ENCODE data around the gene CACNA1H. TPM values are rescaled to one million over a fixed set of nuclear protein-coding genes. Genes with fewer than 3 reads are reported as not detected.

CACNA1H gene
- total RNA-seq, 1 experiment from 2014 or later = 31.1 TPM

- no peak overlapping the region for H3K27ac ChIP-seq (ENCODE audit: low read length)
- intact Hi-C loops (cut with micrococcal nuclease; ENCODE audit: unreplicated experiment) = no loop called here
- no TSS peak for BruUV-seq (replicated peaks)
- in situ Hi-C loops (cut with HindIII; ENCODE audit: low pct_unique_long_range_greater_than_20kb, low sequenced_read_pairs) = no loop called here
- H3K27me3 ChIP-seq (ENCODE audit: control insufficient read depth, insufficient read depth, low read length) = no peaks in the 10 kb centered on the region
- CTCF ChIA-PET = interaction anchor here (0.6 kb wide), 1 partner anchor 344 kb away, joined by 6 read pairs; no protein-coding TSS in a partner anchor
- DNase-seq (ENCODE audit: low read depth, low spot score) = no peak
- POLR2A ChIA-PET = no interaction called here
- no peaks in the 10 kb centered on the region for H3K36me3 ChIP-seq (ENCODE audit: control insufficient read depth, insufficient read depth, low read length)
- H3K4me3 ChIP-seq (ENCODE audit: low read depth in 2 of 2, low read length in 2 of 2) = no peak overlapping the region
- peaks cover 11% of the 10 kb centered on the region for H3K4me1 ChIP-seq (ENCODE audit: control insufficient read depth, insufficient read depth, low read length)
- ATAC-seq = no peak
- no peaks in the 10 kb centered on the region for H3K9me3 ChIP-seq (ENCODE audit: control insufficient read depth, insufficient read depth, low read depth, low read length)
- TF ChIP-seq SIN3A (IDR thresholded peaks at IDR 0.05; ENCODE audit: borderline replicate concordance, insufficient read depth, low read depth, low read length) (no peak), REST (IDR thresholded peaks at IDR 0.05; ENCODE audit: insufficient read depth in 1 of 2, low read depth in 2 of 2, low read length in 1 of 2) (no peak), POLR2AphosphoS5 (IDR thresholded peaks at IDR 0.05; ENCODE audit: low read depth, low read length) (no peak), CTCF (IDR thresholded peaks at IDR 0.05) (no peak), TCF7L2 (IDR thresholded peaks at IDR 0.05; ENCODE audit: low read depth, low read length) (no peak)
Observed at GRCh38 chr16:1132431-1132830, 20.5 kb upstream of the CACNA1H start.

- in situ Hi-C loops (cut with HindIII; ENCODE audit: low pct_unique_long_range_greater_than_20kb, low sequenced_read_pairs) (no loop called here), intact Hi-C loops (cut with micrococcal nuclease; ENCODE audit: unreplicated experiment) (no loop called here)
- no peaks in the 10 kb centered on the region for H3K27me3 ChIP-seq (ENCODE audit: control insufficient read depth, insufficient read depth, low read length)
- H3K4me3 ChIP-seq (ENCODE audit: low read depth in 2 of 2, low read length in 2 of 2) = no peak overlapping the region
- no TSS peak for BruUV-seq (replicated peaks)
- DNase-seq (ENCODE audit: low read depth, low spot score) = no peak
- no peaks in the 10 kb centered on the region for H3K9me3 ChIP-seq (ENCODE audit: control insufficient read depth, insufficient read depth, low read depth, low read length)
- ATAC-seq = 0 out of 2 replicates have a peak, but pooled peaks have one; percentile 43
- H3K27ac ChIP-seq (ENCODE audit: low read length) = no peak overlapping the region
- no peak for TF ChIP-seq REST (IDR thresholded peaks at IDR 0.05; ENCODE audit: insufficient read depth in 1 of 2, low read depth in 2 of 2, low read length in 1 of 2)
- no peak for TF ChIP-seq SIN3A (IDR thresholded peaks at IDR 0.05; ENCODE audit: borderline replicate concordance, insufficient read depth, low read depth, low read length)
- TF ChIP-seq CTCF (IDR thresholded peaks at IDR 0.05) = no peak
- no peak for TF ChIP-seq POLR2AphosphoS5 (IDR thresholded peaks at IDR 0.05; ENCODE audit: low read depth, low read length)
- no peak for TF ChIP-seq TCF7L2 (IDR thresholded peaks at IDR 0.05; ENCODE audit: low read depth, low read length)
- ChIA-PET POLR2A (no interaction called here), CTCF (no interaction called here)
- no peaks in the 10 kb centered on the region for H3K36me3 ChIP-seq (ENCODE audit: control insufficient read depth, insufficient read depth, low read length)
- peaks cover 11% of the 10 kb centered on the region for H3K4me1 ChIP-seq (ENCODE audit: control insufficient read depth, insufficient read depth, low read length)
Observed at GRCh38 chr16:1133271-1133670, 19.6 kb upstream of the CACNA1H start.
